ENCODE measurements around the gene CCL26. TPM values are rescaled to one million over a fixed set of nuclear protein-coding genes. Genes with fewer than 3 reads are reported as not detected.
A peak's percentile ranks its signal among the peaks of the same experiment; 100 is the strongest.

CCL26 gene
- total and polyA plus RNA-seq, 9 of the 15 experiments (the other 6 are each of a cell fraction or from before 2014, with no cell fraction given), result 2.3 to 26.8 (median 8.4) TPM

DNA sequence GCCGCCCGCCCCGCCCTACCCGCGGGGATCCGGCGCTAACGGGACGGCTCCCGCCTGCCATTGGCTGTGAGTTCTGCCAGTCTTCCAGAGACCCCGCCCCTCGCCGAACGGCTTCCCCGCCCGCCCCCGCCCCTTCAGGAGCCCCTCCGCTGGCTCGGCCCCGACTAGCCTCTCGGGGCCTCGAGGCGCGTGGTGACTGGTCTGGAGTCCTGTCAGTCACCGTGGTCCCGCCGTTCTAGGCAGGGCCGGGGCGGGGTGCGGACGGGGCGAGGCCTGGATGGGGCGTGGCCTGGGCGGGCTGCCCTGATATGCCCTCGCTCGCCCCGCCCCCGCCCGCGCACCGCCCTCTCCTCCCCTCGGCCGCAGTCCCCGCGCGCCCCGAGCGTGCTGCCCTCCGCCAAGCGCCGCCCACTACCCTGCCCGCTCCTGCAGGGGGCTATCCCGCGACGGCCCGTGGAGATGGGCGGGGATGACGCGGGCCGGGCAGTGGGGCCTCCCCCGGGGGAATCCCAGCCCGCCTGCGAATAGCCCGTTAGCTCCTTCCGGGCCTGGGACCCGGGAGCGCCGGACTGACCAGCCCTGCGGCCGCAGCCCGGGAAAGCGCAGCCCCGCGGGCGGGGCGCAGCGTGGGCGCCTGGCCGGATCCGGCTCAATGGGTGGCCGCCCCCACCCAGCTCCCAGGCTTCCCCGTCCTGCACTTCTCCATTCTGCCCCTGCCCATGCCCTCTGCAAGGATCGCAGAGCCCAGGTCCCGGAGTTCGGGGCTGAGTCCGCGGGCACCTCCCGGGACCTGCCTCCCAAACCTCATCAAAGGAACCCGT lies 32.8 kb downstream of the CCL26 start (continued):
- peak in 2 of 3 experiments; percentile 35 to 41; a peak in 2 of 6 replicates for TF ChIP-seq ZBTB11 (CRISPR knock-in tag; IDR thresholded peaks at IDR 0.05)
- TF ChIP-seq HIVEP1 (CRISPR knock-in tag; IDR thresholded peaks at IDR 0.05), result peak; percentile 99
- peak; percentile 68 for TF ChIP-seq NCOR1 (IDR thresholded peaks at IDR 0.05)
- TF ChIP-seq CEBPZ (IDR thresholded peaks at IDR 0.05; ENCODE audit: borderline replicate concordance, low read depth, low read length), result 0 out of 2 replicates have a peak, but pooled peaks have one; percentile 52
- peak; percentile 91 for TF ChIP-seq HNRNPL (IDR thresholded peaks at IDR 0.05; ENCODE audit: low read depth, low read length)
- peak; percentile 69; the same call in 1 of the 2 replicates for TF ChIP-seq PREB (CRISPR knock-in tag; IDR thresholded peaks at IDR 0.05)
- TF ChIP-seq SRF (CRISPR knock-in tag; IDR thresholded peaks at IDR 0.05), result peak in 1 of 2 experiments; percentile 50; a peak in 1 of 4 replicates
- peak; percentile 70 for TF ChIP-seq MYC (IDR thresholded peaks at IDR 0.05; ENCODE audit: low read depth, low read length)
- TF ChIP-seq MYC (CRISPR knock-in tag; IDR thresholded peaks at IDR 0.05; ENCODE audit: borderline replicate concordance, low read depth), result no peak
- TF ChIP-seq RREB1 (CRISPR knock-in tag; IDR thresholded peaks at IDR 0.05), result peak; percentile 78; the same call in 1 of the 2 replicates
